ENCODE measurements around the gene RALGPS1. TPM values are rescaled to one million over a fixed set of nuclear protein-coding genes. Genes with fewer than 3 reads are reported as not detected.

The RALGPS1 gene
- total and polyA plus RNA-seq, 2 of the 8 experiments (the other 6 are each of a cell fraction or from before 2014, with no cell fraction given), result 20.0 to 23.5 TPM

- Histone ChIP-seq H3K9me3 (ENCODE audit: insufficient read depth in 2 of 2, low read depth in 1 of 2, low read length in 1 of 2) (no peaks in the 10 kb centered on the region), H2AK5ac (ENCODE audit: low read depth, low read length) (no peak overlapping the region), H3K4me2 (ENCODE audit: insufficient read depth in 1 of 2, low read depth in 2 of 2, low read length in 2 of 2) (no peak overlapping the region), H3K56ac (replicated peaks; ENCODE audit: insufficient read length, low read depth, low read length) (no peak overlapping the region), H2BK15ac (ENCODE audit: low read length) (no peak overlapping the region), H2BK120ac (replicated peaks; ENCODE audit: low read depth, low read length) (no peak overlapping the region), H4K91ac (replicated peaks; ENCODE audit: insufficient read length, low read length) (no peak overlapping the region), H4K20me1 (replicated peaks in 1 of 2; ENCODE audit: control insufficient read depth in 1 of 2, insufficient read depth in 2 of 2, low read length in 2 of 2) (no peaks in the 10 kb centered on the region), H2BK20ac (ENCODE audit: low read length) (no peak overlapping the region), H3K9ac (replicated peaks in 1 of 4; ENCODE audit: extremely low read depth in 1 of 4, low read depth in 3 of 4, low read length in 3 of 4) (no peak overlapping the region), H3K27me3 (replicated peaks in 1 of 4; ENCODE audit: control insufficient read depth in 3 of 4, extremely low read depth in 1 of 4, insufficient read depth in 3 of 4, low read length in 3 of 4) (no peaks in the 10 kb centered on the region), H3K14ac (ENCODE audit: insufficient read length) (no peak overlapping the region), H3K23me2 (ENCODE audit: low read depth, low read length) (no peaks in the 10 kb centered on the region; the same call in 1 of the 2 replicates), H3K23ac (ENCODE audit: insufficient read length) (no peak overlapping the region), H3K27ac (ENCODE audit: low read depth, low read length) (no peak overlapping the region), H4K5ac (ENCODE audit: insufficient read length, low read depth, low read length) (no peak overlapping the region), H3K36me3 (ENCODE audit: control insufficient read depth in 2 of 4, insufficient read depth in 4 of 4, low read length in 3 of 4) (no peaks in the 10 kb centered on the region), H2BK12ac (ENCODE audit: low read depth, low read length) (no peak overlapping the region), H3K79me1 (ENCODE audit: low read depth, low read length) (no peaks in the 10 kb centered on the region), H2AFZ (ENCODE audit: low read length) (no peak overlapping the region), H3K4ac (replicated peaks; ENCODE audit: insufficient read length, low read depth, low read length) (no peak overlapping the region), H4K8ac (ENCODE audit: extremely low read depth, insufficient read depth, low read length) (no peak overlapping the region), H3K79me2 (ENCODE audit: control insufficient read depth in 1 of 2, insufficient read depth in 2 of 2, low read length in 2 of 2) (no peaks in the 10 kb centered on the region), H3K4me3 (ENCODE audit: extremely low read depth in 1 of 4, insufficient read depth in 2 of 4, low read depth in 3 of 4, low read length in 4 of 4) (no peak overlapping the region), H3K18ac (ENCODE audit: extremely low read depth, low read length) (no peak overlapping the region), H3K4me1 (replicated peaks in 1 of 4; ENCODE audit: control insufficient read depth in 3 of 4, insufficient read depth in 4 of 4, low read length in 3 of 4) (no peaks in the 10 kb centered on the region), H2BK5ac (ENCODE audit: low read depth, low read length) (no peak overlapping the region)
- 96% methylated on average over 2 of the region's 2 CpGs; no CpG with 5 or more reads in 1 of the 2 experiments for WGBS, 2 experiments (ENCODE audit: extremely low coverage in 1 of 2, insufficient coverage in 1 of 2, insufficient read length in 1 of 2, insufficient replicate concordance in 2 of 2, low coverage in 1 of 2, low lambda C conversion rate in 2 of 2, missing lambda C conversion rate in 1 of 2)
- FAIRE-seq, result no peak
- CTCF ChIA-PET (ENCODE audit: partially characterized antibody), result interaction anchor here (0.9 to 1.7 kb wide), 5 partner anchors 11 to 71 kb away, joined by 3 to 7 read pairs (median 3); no protein-coding TSS in a partner anchor
- no peak for DNase-seq (ENCODE audit: low read depth in 1 of 2, low spot score in 2 of 2)
- POLR2A ChIA-PET (ENCODE audit: partially characterized antibody), result no interaction called here
- TF ChIP-seq JUND (IDR thresholded peaks at IDR 0.05; ENCODE audit: low read length), result no peak
- TF ChIP-seq SP4 (IDR thresholded peaks at IDR 0.05; ENCODE audit: low read length), result no peak
- TF ChIP-seq PHF8 (conservative IDR thresholded peaks at IDR 0.05; ENCODE audit: low read depth, low read length), result no peak
- no peak for TF ChIP-seq RNF2 (IDR thresholded peaks at IDR 0.05; ENCODE audit: borderline replicate concordance, low read depth, low read length, missing control alignments, poor library complexity, severe bottlenecking)
- no peak for TF ChIP-seq HDAC6 (IDR thresholded peaks at IDR 0.05; ENCODE audit: low read depth, low read length)
- no peak for TF ChIP-seq NANOG (IDR thresholded peaks at IDR 0.05; ENCODE audit: insufficient read depth, low read depth, low read length, poor library complexity, severe bottlenecking)
- TF ChIP-seq CEBPB (IDR thresholded peaks at IDR 0.05; ENCODE audit: low read depth, low read length), result no peak
- no peak for TF ChIP-seq NRF1 (IDR thresholded peaks at IDR 0.05; ENCODE audit: low read depth, low read length)
- TF ChIP-seq RBBP5 (IDR thresholded peaks at IDR 0.05; ENCODE audit: borderline replicate concordance, low read depth, low read length), result no peak
- TF ChIP-seq MAFK (IDR thresholded peaks at IDR 0.05; ENCODE audit: low read depth, low read length), result no peak
- TF ChIP-seq KDM5A (IDR thresholded peaks at IDR 0.05; ENCODE audit: low read length), result no peak
- TF ChIP-seq GTF2F1 (IDR thresholded peaks at IDR 0.05; ENCODE audit: borderline replicate concordance, low read depth, low read length), result no peak
- no peak for TF ChIP-seq HDAC2 (IDR thresholded peaks at IDR 0.05; ENCODE audit: borderline replicate concordance in 1 of 2, low read depth in 2 of 2, low read length in 2 of 2)
- TF ChIP-seq CHD1 (IDR thresholded peaks at IDR 0.05; ENCODE audit: low read depth, low read length), result no peak
These were observed 121.9 kb downstream of the RALGPS1 start for GRCh38 chr9:127036437-127036836.

Measured in H1 (cell line).